AG09319 (cell line): ENCODE data around the gene DUSP15.

Experiments used
- DNase-seq: peaks from one replicate; pipeline ENCODE4 v3.0.0-alpha.2; 2010; ENCODE audit warnings: low read depth; ENCODE audit errors: extremely low read depth
- CTCF ChIP-seq: IDR thresholded peaks from 2 replicates; pipeline ENCODE4 v1.5.1; 2011; ENCODE audit warnings: low read depth, mild to moderate bottlenecking, inconsistent platforms, low read length, moderate library complexity

The DUSP15 gene

DNA sequence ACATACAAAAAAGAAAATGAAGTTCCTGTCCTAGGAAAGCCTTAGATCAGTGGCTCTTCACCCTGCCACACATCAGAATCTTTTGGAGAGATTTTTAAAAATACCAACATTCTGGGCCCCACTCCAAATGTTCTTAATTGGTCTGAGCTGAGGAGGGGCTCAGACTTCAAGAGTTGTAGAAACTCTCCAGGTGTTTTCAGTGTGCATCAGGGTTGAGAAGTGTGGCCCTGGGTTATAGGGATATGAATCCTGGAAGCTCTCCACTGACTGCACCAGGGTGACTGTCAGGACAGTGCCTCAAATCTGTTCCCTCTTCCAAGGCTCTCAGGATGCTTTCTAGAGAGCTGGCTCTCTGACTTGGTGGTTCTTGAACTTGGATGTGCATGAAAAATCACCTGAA is 56.7 kb downstream of the DUSP15 start:
- no peak for DNase-seq
- TF ChIP-seq CTCF = no peak

DNA sequence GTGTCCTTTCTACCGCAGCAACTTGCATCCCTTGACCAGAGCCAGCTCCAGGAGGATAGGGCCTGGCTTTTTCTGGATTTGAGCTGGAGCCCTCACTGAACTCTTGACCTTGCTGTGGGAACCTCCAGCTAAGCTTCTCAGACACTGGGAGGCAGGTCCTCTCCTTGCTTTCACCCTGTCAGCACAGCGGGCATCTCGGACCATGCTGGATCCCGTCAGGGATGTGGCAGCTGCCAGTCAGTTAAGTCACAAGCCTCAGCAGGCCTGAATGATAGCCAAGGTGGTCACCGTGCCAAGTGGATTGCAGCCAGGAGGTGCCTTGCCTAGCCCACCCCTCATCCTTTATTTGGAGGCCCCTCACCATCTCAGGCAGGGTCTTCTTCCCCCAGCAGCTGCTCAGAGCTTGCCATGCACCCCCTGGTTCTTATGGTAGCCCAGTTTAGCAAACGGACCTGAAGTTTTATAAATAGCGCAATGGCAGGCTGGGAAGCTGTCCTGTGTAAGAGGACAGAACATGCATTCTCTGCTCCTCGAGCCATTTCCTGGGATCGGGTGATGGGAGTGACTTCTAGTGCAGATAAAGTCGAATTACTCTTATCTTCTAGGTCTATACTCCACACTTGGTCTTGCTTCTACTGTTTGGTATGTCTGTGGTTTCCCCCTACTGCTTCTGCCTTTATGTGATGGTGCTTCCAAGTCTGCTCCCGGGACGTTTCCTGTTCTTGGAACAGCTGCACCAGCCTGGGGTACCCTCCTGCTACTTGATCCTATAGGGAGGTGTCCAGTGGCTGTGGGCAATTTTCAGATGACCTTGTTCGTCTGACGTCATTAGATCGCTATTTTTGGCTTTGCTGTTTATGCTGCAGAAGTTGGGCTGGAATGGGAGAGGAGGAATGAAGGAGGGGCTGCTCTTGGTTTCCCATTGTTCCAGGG is 58.3 kb downstream of the DUSP15 start:
- TF ChIP-seq CTCF = no peak
- peak; percentile 48 for DNase-seq

- no peak for TF ChIP-seq CTCF
- DNase-seq = no peak
These were observed 59.1 kb downstream of the DUSP15 start for GRCh38 chr20:31811198-31811597.
